ENCODE data around the gene MUC15. TPM values are rescaled to one million over a fixed set of nuclear protein-coding genes. Genes with fewer than 3 reads are reported as not detected.

The MUC15 gene
- total and polyA plus RNA-seq, 4 experiments from 2014 or later = not detected

DNA sequence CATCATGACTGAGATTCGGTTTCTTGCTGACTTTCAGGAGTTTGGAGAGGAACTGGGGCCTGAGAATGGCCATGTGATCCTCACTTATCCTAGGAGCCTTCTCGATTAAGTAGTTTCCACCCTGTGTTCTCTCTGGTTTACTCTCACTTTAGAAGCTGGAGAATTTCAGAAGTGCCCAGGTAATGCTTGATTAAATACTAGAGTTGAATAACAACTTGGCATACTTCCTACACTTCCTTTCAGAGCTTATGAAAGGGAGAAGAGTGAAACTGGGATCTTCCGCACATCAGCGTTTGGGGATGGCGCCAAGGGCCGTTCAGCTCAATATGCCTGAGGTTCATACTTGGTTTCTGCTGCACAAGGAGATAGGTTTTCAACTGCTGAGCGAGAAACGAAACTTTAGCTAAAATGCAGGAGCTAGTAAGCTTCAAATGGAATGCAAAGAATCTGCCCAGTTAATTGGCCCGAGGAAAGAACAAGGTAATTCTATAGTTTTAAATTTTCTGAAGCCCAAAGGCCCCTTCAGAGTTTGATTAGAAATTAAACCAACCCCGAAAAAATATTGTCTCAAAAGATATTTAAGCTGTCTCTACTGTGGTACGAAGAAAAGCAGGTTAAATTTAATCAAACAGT is 823 bp upstream of the MUC15 start:
- H3K9me3 ChIP-seq (ENCODE audit: control insufficient read depth in 1 of 2, low read length in 2 of 2) = no peaks in the 10 kb centered on the region
- Mint-ChIP-seq H3K36me3 (no peaks in the 10 kb centered on the region), H3K27me3 (no peaks in the 10 kb centered on the region)

DNA sequence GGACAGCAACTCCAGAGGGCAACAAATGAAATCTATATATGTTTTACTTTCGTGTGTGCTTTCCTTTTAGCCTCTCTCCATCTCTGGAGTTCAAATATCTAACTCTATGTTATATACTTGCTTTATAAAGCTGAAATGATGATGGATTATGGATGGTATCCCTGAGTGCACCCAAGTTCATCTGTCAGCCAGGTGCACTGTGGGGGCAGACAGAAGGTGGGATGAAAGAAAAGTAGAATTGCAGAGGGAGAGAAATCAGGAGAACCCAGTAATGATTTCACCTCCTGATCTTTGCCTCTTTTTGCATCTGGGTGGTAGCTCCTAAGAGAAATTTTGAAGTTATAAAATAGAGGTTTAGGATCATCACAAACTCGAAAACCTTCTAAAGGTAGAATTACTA is 2.4 kb downstream of the MUC15 start:
- CTCF ChIA-PET (ENCODE audit: partially characterized antibody) = no interaction called here
- Mint-ChIP-seq H3K9me3 (peaks cover 0 to 17% (median 7%) of the 10 kb centered on the region in 8 donors), H3K4me3 (no peak overlapping the region), H3K36me3 (no peaks in the 10 kb centered on the region), H3K4me1 (no peaks in the 10 kb centered on the region), H3K27ac (no peak overlapping the region), H3K27me3 (no peaks in the 10 kb centered on the region)
- DNase-seq = no peak
- Histone ChIP-seq H3K36me3 (ENCODE audit: insufficient read depth, low read length) (no peaks in the 10 kb centered on the region), H3K9me3 (ENCODE audit: control insufficient read depth in 1 of 2, low read length in 2 of 2) (no peaks in the 10 kb centered on the region), H3K4me3 (ENCODE audit: low read length in 2 of 2) (no peak overlapping the region), H3K4me1 (ENCODE audit: insufficient read depth, low read length) (no peaks in the 10 kb centered on the region), H3K27ac (ENCODE audit: low read depth, low read length) (no peak overlapping the region), H3K27me3 (ENCODE audit: insufficient read depth, low read length) (no peaks in the 10 kb centered on the region)
- POLR2A ChIA-PET (ENCODE audit: partially characterized antibody) = no interaction called here
- intact Hi-C loops (cut with micrococcal nuclease) = no loop called here

More for the DNA sequence above, 823 bp upstream of the MUC15 start:
- intact Hi-C loops (cut with micrococcal nuclease) = no loop called here
- H3K36me3 ChIP-seq (ENCODE audit: insufficient read depth, low read length) = no peaks in the 10 kb centered on the region
- H3K4me1 Mint-ChIP-seq = no peaks in the 10 kb centered on the region
- no peak overlapping the region for H3K4me3 Mint-ChIP-seq
- ChIA-PET POLR2A (ENCODE audit: partially characterized antibody) (no interaction called here), CTCF (ENCODE audit: partially characterized antibody) (no interaction called here)
- H3K4me3 ChIP-seq (ENCODE audit: low read length in 2 of 2) = no peak overlapping the region
- H3K27ac ChIP-seq (ENCODE audit: low read depth, low read length) = no peak overlapping the region
- no peaks in the 10 kb centered on the region for H3K27me3 ChIP-seq (ENCODE audit: insufficient read depth, low read length)
- H3K9me3 Mint-ChIP-seq = peaks cover 0 to 10% (median 3%) of the 10 kb centered on the region in 8 donors
- no peak overlapping the region for H3K27ac Mint-ChIP-seq
- no peak for DNase-seq
- H3K4me1 ChIP-seq (ENCODE audit: insufficient read depth, low read length) = no peaks in the 10 kb centered on the region

DNA sequence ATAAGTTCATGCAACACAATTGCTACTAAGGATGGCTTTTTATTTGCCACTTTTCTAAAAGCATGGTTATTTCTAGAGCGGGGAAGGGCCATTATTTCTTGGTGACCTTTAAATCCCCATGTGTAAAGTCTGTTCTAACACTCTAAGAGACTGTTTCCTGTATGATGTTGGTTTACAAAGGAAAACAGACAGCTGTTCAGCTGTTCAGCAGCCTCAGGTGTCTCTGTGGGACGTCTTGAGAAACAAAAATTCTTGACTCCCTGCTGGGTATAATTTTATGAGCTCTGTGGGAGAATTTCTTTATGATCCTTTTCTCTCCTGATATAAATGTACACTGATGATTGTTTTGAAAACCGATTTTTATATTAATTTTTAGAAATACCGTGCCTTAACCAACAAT is 13.9 kb downstream of the MUC15 start:
- POLR2A ChIA-PET (ENCODE audit: partially characterized antibody) = no interaction called here
- H3K4me3 Mint-ChIP-seq = no peak overlapping the region

DNA sequence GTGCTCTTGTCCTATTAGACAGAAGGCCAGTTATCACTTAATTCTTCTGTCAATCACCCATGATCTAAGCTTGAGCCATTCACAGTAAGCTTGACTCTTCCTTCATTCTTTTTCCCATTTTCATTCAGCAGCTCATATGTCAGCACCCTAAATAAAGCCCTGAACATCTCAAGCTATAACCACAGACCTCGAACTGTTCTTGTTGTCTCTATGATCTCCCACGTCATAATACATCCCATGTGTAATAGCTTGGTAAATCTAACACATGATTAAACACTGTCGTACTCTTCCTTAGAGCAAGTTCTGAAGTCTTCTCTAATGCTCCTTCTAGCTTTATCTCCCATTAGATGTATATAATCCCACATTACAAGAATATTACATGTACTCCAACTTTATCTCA is 14.4 kb downstream of the MUC15 start:
- H3K4me3 Mint-ChIP-seq = no peak overlapping the region
- DNase-seq = no peak
- H3K36me3 Mint-ChIP-seq = no peaks in the 10 kb centered on the region
- ChIA-PET POLR2A (ENCODE audit: partially characterized antibody) (no interaction called here), CTCF (ENCODE audit: partially characterized antibody) (no interaction called here)
- no peaks in the 10 kb centered on the region for H3K4me1 ChIP-seq (ENCODE audit: insufficient read depth, low read length)
- no peaks in the 10 kb centered on the region for H3K4me1 Mint-ChIP-seq
- H3K27ac Mint-ChIP-seq = no peak overlapping the region
- no peaks in the 10 kb centered on the region for H3K36me3 ChIP-seq (ENCODE audit: insufficient read depth, low read length)
- intact Hi-C loops (cut with micrococcal nuclease) = no loop called here
- no peaks in the 10 kb centered on the region for H3K27me3 Mint-ChIP-seq
- H3K4me3 ChIP-seq (ENCODE audit: low read length in 2 of 2) = no peak overlapping the region
- no peak overlapping the region for H3K27ac ChIP-seq (ENCODE audit: low read depth, low read length)
- peaks cover 2 to 9% (median 4%) of the 10 kb centered on the region in 8 donors for H3K9me3 Mint-ChIP-seq
- no peaks in the 10 kb centered on the region for H3K9me3 ChIP-seq (ENCODE audit: control insufficient read depth in 1 of 2, low read length in 2 of 2)
- no peaks in the 10 kb centered on the region for H3K27me3 ChIP-seq (ENCODE audit: insufficient read depth, low read length)

More for the DNA sequence above, 13.9 kb downstream of the MUC15 start:
- H3K4me3 ChIP-seq (ENCODE audit: low read length in 2 of 2) = no peak overlapping the region
- no peak overlapping the region for H3K27ac Mint-ChIP-seq
- no peaks in the 10 kb centered on the region for H3K36me3 ChIP-seq (ENCODE audit: insufficient read depth, low read length)
- no peaks in the 10 kb centered on the region for H3K36me3 Mint-ChIP-seq
- H3K27me3 Mint-ChIP-seq = no peaks in the 10 kb centered on the region
- peaks cover 1 to 9% (median 3%) of the 10 kb centered on the region in 8 donors for H3K9me3 Mint-ChIP-seq
- CTCF ChIA-PET (ENCODE audit: partially characterized antibody) = no interaction called here
- no peaks in the 10 kb centered on the region for H3K4me1 ChIP-seq (ENCODE audit: insufficient read depth, low read length)
- no peaks in the 10 kb centered on the region for H3K27me3 ChIP-seq (ENCODE audit: insufficient read depth, low read length)
- DNase-seq = no peak
- intact Hi-C loops (cut with micrococcal nuclease) = no loop called here
- H3K27ac ChIP-seq (ENCODE audit: low read depth, low read length) = no peak overlapping the region
- no peaks in the 10 kb centered on the region for H3K4me1 Mint-ChIP-seq
- H3K9me3 ChIP-seq (ENCODE audit: control insufficient read depth in 1 of 2, low read length in 2 of 2) = no peaks in the 10 kb centered on the region

DNA sequence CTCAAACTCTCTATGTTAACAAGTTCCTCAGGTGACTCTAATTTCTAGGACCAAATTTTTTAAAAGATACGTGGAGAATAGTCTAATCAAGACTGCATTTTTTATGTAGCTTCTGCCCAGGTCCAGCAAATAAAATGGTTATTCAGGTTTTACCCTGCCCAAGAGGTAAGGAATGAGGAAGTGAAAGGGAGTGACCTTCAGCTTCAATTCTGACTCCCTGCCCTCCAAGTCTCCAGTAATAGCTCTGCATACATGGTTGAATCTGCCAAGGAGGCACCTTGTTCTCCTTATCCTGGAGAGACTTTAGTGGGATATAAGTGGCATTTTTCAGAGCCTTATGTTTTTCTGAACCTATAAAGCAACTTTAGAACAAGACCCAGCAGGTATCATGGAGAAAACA is 15.5 kb downstream of the MUC15 start:
- Histone ChIP-seq H3K36me3 (ENCODE audit: insufficient read depth, low read length) (no peaks in the 10 kb centered on the region), H3K9me3 (ENCODE audit: control insufficient read depth in 1 of 2, low read length in 2 of 2) (no peaks in the 10 kb centered on the region), H3K27ac (ENCODE audit: low read depth, low read length) (no peak overlapping the region), H3K4me1 (ENCODE audit: insufficient read depth, low read length) (no peaks in the 10 kb centered on the region), H3K27me3 (ENCODE audit: insufficient read depth, low read length) (no peaks in the 10 kb centered on the region), H3K4me3 (ENCODE audit: low read length in 2 of 2) (no peak overlapping the region)
- Mint-ChIP-seq H3K27me3 (no peaks in the 10 kb centered on the region), H3K4me1 (no peaks in the 10 kb centered on the region), H3K27ac (no peak overlapping the region), H3K36me3 (no peaks in the 10 kb centered on the region), H3K4me3 (no peak overlapping the region), H3K9me3 (peaks cover 2 to 9% (median 4%) of the 10 kb centered on the region in 8 donors)
- CTCF ChIA-PET (ENCODE audit: partially characterized antibody) = no interaction called here
- POLR2A ChIA-PET (ENCODE audit: partially characterized antibody) = no interaction called here
- intact Hi-C loops (cut with micrococcal nuclease) = no loop called here
- no peak for DNase-seq

DNA sequence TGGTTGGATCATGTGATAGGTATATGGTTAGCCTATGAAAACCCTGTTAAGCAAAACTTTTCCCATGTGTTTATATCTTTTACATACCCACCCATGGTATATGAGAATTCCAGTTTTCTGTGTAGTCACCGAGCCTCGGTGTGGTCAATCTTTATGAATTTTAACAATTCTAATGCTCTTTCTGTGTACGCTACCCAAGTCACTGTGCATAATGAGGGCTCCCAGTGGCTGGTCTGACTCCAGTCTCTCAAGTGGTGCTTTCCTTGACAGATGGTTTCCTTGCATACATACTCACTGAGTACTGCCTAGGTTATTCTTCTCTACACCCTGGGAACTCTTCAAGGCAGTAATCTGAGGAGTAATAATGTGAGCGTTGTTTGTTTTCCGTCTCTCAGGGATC is 17.6 kb downstream of the MUC15 start:
- Histone ChIP-seq H3K9me3 (ENCODE audit: control insufficient read depth in 1 of 2, low read length in 2 of 2) (no peaks in the 10 kb centered on the region), H3K4me3 (ENCODE audit: low read length in 2 of 2) (no peak overlapping the region), H3K36me3 (ENCODE audit: insufficient read depth, low read length) (no peaks in the 10 kb centered on the region), H3K4me1 (ENCODE audit: insufficient read depth, low read length) (no peaks in the 10 kb centered on the region), H3K27me3 (ENCODE audit: insufficient read depth, low read length) (no peaks in the 10 kb centered on the region), H3K27ac (ENCODE audit: low read depth, low read length) (no peak overlapping the region)
- no peak overlapping the region for H3K27ac Mint-ChIP-seq
- POLR2A ChIA-PET (ENCODE audit: partially characterized antibody) = no interaction called here
- intact Hi-C loops (cut with micrococcal nuclease) = no loop called here
- H3K9me3 Mint-ChIP-seq = peaks cover 2 to 9% (median 7%) of the 10 kb centered on the region in 8 donors
- no peaks in the 10 kb centered on the region for H3K36me3 Mint-ChIP-seq
- H3K27me3 Mint-ChIP-seq = no peaks in the 10 kb centered on the region
- CTCF ChIA-PET (ENCODE audit: partially characterized antibody) = no interaction called here
- H3K4me1 Mint-ChIP-seq = no peaks in the 10 kb centered on the region
- no peak overlapping the region for H3K4me3 Mint-ChIP-seq
- no peak for DNase-seq

DNA sequence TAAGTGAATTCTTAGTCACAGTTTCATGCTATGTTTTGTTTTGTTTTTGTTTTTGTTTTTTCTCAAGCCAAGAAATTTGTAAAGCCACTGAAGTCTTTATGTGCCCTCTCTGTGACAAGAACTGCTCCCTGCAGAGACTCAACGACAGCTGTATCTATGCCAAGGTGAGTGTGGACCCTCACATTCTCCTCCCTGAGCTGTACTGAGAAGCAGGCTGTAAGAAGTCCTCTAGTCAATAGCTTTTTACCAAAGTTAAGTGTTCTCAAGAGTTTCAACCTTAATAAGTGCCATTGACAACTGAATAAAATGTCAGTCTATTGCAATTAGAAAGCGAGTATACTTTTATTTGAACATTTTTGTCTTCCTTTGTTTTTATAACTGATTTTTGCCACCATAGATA is 18.9 kb downstream of the MUC15 start:
- DNase-seq = no peak
- no peaks in the 10 kb centered on the region for H3K36me3 ChIP-seq (ENCODE audit: insufficient read depth, low read length)
- H3K27ac ChIP-seq (ENCODE audit: low read depth, low read length) = no peak overlapping the region
- Mint-ChIP-seq H3K9me3 (peaks cover 2 to 11% (median 7%) of the 10 kb centered on the region in 8 donors), H3K4me3 (no peak overlapping the region), H3K27me3 (no peaks in the 10 kb centered on the region), H3K4me1 (no peaks in the 10 kb centered on the region), H3K27ac (no peak overlapping the region), H3K36me3 (no peaks in the 10 kb centered on the region)
- no peaks in the 10 kb centered on the region for H3K4me1 ChIP-seq (ENCODE audit: insufficient read depth, low read length)
- no peaks in the 10 kb centered on the region for H3K27me3 ChIP-seq (ENCODE audit: insufficient read depth, low read length)
- CTCF ChIA-PET (ENCODE audit: partially characterized antibody) = no interaction called here
- no peak overlapping the region for H3K4me3 ChIP-seq (ENCODE audit: low read length in 2 of 2)
- H3K9me3 ChIP-seq (ENCODE audit: control insufficient read depth in 1 of 2, low read length in 2 of 2) = no peaks in the 10 kb centered on the region
- intact Hi-C loops (cut with micrococcal nuclease) = no loop called here
- POLR2A ChIA-PET (ENCODE audit: partially characterized antibody) = no interaction called here

Measured in CD4-positive, alpha-beta memory T cell (primary cell).